ENCODE measurements around the gene ZNF709. TPM values are rescaled to one million over a fixed set of nuclear protein-coding genes. Genes with fewer than 3 reads are reported as not detected.
A peak's percentile ranks its signal among the peaks of the same experiment; 100 is the strongest.
"Not testable (repeated sequence)": the region's sequence is repeated elsewhere in the genome, so short reads cannot be mapped to it uniquely, and the experiment has no call there.

ZNF709 gene
- total RNA-seq, result 1 to 10 TPM; 1.4 to 1.9 TPM

GRCh38 chr19:12484371-12485051 is at the start of gene ZNF709:
Gene ZNF709 (minus strand): TSS chr19:12484816. CDS start chr19:12484657, 159 bp downstream.
- Mint-ChIP-seq H3K9me3 (ENCODE audit: low read depth) (peaks cover 2% of the 10 kb centered on the region), H3K4me3 (peak within 1 kb of the TSS; percentile 90), H3K27ac (peak within 1 kb of the TSS; percentile 86), H3K4me1 (peaks cover 25% of the 10 kb centered on the region), H3K36me3 (peaks cover 10% of the 10 kb centered on the region), H3K27me3 (no peaks in the 10 kb centered on the region)
- peak; percentile 92 for DNase-seq
- CTCF ChIA-PET, result interaction anchor here (1.4 to 2.1 kb wide), 2 partner anchors 11 to 30 kb away, joined by 3 to 10 read pairs; no protein-coding TSS in a partner anchor
- ATAC-seq, result peak; percentile 100

GRCh38 chr19:12527034-12527836 is 42.6 kb upstream of the ZNF709 start:
- Mint-ChIP-seq H3K4me3 (no peak overlapping the region), H3K9me3 (ENCODE audit: low read depth) (peaks cover 58% of the 10 kb centered on the region), H3K4me1 (no peaks in the 10 kb centered on the region), H3K27ac (no peak overlapping the region), H3K36me3 (peaks cover 86% of the 10 kb centered on the region), H3K27me3 (no peaks in the 10 kb centered on the region)
- CTCF ChIA-PET, result no interaction called here
- DNase-seq, result no peak
- ATAC-seq, result no peak

DNA sequence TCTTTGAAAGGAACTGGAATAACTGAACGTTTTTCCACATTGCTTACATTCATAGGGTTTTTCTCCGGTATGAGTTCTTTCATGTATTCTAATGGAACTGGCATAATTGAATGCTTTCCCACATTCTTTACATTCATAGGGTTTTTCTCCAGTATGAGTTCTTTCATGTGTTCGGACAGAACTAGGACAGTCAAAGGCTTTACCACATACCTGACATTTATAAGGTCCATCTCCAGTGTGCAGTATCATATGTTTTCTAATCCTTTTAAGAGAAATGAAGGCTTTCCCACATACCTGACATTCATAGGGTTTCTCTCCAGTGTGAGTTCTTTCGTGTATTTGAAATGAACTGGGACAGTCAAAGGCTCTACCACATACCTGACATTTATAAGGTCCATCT is 41.9 kb upstream of the ZNF709 start:
- Mint-ChIP-seq H3K4me3 (no peak overlapping the region), H3K9me3 (ENCODE audit: low read depth) (peaks cover 59% of the 10 kb centered on the region), H3K27me3 (no peaks in the 10 kb centered on the region), H3K4me1 (no peaks in the 10 kb centered on the region), H3K36me3 (peaks cover 83% of the 10 kb centered on the region), H3K27ac (no peak overlapping the region)
- DNase-seq (no peak), ATAC-seq (no peak)
- CTCF ChIA-PET, result no interaction called here

DNA sequence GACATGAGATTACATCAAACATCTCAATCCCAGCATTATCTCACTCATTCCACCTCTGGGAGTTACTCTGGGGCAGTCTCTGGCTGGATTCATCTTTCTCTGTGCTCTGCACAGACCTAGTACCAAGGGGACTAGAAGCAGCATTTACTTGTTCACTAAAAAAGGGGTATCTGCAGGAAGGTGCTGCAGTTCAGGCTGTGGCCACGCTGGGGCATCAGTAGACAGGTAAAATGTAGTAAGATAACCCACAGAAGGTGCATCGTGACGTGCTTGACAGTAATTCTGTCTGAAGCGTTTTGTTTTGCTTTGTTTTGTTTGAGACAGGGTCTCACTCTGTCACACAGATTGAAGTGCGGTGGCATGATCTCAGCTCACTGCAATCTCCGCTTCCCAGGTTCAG is 37.4 kb upstream of the ZNF709 start:
- H3K27ac Mint-ChIP-seq, result no peak overlapping the region
- H3K27me3 Mint-ChIP-seq, result no peaks in the 10 kb centered on the region
- H3K36me3 Mint-ChIP-seq, result peaks cover 60% of the 10 kb centered on the region
- H3K4me3 Mint-ChIP-seq, result no peak overlapping the region
- H3K4me1 Mint-ChIP-seq, result no peaks in the 10 kb centered on the region
- DNase-seq, result no peak
- H3K9me3 Mint-ChIP-seq (ENCODE audit: low read depth), result peaks cover 54% of the 10 kb centered on the region
- ATAC-seq, result no peak
- CTCF ChIA-PET, result no interaction called here

GRCh38 chr19:12513531-12514061 is 29.0 kb upstream of the ZNF709 start:
- Mint-ChIP-seq H3K4me3 (no peak overlapping the region), H3K27ac (no peak overlapping the region), H3K36me3 (peaks cover 21% of the 10 kb centered on the region), H3K9me3 (ENCODE audit: low read depth) (peaks cover 28% of the 10 kb centered on the region), H3K27me3 (no peaks in the 10 kb centered on the region), H3K4me1 (no peaks in the 10 kb centered on the region)
- DNase-seq (no peak), ATAC-seq (no peak)
- CTCF ChIA-PET, result interaction anchor here (0.6 to 1.4 kb wide), 2 partner anchors 17 to 928 kb away, joined by 3 to 4 read pairs; no protein-coding TSS in a partner anchor

DNA sequence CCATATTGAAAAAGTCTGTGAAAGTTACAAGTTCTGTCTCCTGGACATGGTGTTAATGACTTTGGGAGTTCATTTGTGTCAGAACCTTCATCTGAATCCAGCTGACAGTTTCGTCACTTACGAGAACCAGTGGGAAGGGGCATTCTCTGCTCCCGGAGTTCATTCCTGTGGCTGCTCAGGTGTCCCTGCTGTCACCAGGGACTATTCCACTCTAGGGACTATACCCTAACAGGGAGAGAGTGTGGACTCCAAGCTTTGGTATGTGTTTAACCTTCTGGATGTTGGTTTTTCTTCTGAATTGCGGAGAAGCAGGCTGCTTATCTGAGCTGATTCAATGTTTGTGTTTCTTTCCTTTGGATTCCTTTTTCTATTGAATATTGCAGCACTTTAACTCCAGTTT is 12.4 kb upstream of the ZNF709 start:
- Mint-ChIP-seq H3K9me3 (ENCODE audit: low read depth) (peaks cover 5% of the 10 kb centered on the region), H3K27me3 (no peaks in the 10 kb centered on the region), H3K4me1 (peaks cover 14% of the 10 kb centered on the region), H3K27ac (no peak overlapping the region), H3K4me3 (no peak overlapping the region), H3K36me3 (peaks cover 7% of the 10 kb centered on the region)
- CTCF ChIA-PET, result interaction anchor here (1.2 to 2.7 kb wide), 4 partner anchors 17 to 533 kb away, joined by 3 to 8 read pairs (median 4); partner anchors contain the start of gene ZNF763
- no peak for DNase-seq
- no peak for ATAC-seq

GRCh38 chr19:12496480-12496879 is 11.9 kb upstream of the ZNF709 start:
- H3K36me3 Mint-ChIP-seq, result peaks cover 7% of the 10 kb centered on the region
- peaks cover 14% of the 10 kb centered on the region for H3K4me1 Mint-ChIP-seq
- CTCF ChIA-PET, result interaction anchor here (1.1 to 2.7 kb wide), 8 partner anchors 12 to 532 kb away, joined by 3 to 10 read pairs (median 4); partner anchors contain the start of genes ZNF20, ZNF442, ZNF443 and ZNF709
- H3K4me3 Mint-ChIP-seq, result no peak overlapping the region
- no peak for ATAC-seq
- H3K9me3 Mint-ChIP-seq (ENCODE audit: low read depth), result peaks cover 5% of the 10 kb centered on the region
- no peak overlapping the region for H3K27ac Mint-ChIP-seq
- DNase-seq, result no peak
- no peaks in the 10 kb centered on the region for H3K27me3 Mint-ChIP-seq

DNA sequence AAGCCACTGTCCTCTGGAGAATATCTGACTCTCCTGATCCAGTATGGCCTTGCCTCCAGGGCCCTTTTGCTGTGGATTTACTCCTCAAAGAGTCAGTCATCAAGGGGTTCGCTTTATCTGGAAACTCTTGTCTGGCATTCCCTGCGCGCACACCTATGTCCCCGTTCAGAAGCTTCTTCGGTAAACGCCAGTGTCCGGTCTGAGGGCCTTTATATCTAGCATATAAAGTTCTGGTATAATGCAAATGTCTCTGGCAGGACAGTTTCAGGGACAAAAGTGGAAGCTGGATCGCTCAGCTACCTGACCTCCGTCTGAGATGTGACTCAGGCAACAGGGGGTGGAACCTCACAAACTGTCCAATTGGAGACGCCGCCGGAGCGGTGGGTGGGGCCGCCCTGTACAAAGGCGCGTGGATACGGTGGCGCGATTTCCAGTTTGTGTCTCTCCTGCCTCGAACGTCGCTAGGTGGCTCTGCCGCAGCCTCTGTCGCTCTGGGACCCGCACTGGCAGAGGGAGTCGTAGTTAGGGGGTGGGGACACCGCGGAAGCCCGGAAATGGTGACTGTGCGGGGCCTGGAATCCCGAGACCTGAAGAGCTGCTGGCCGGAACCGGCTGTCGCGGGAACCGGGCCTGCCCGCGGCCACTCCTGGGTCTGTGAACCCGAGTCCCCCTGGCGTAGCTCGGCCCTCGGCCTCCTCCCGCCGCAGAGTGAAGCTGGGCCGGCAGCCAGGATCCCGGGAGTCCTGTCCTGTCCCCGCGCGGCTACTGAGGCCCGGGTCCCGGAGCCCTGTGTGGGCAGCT is 10.6 kb upstream of the ZNF709 start:
- peak overlapping the region; percentile 79 for H3K4me3 Mint-ChIP-seq
- no peaks in the 10 kb centered on the region for H3K27me3 Mint-ChIP-seq
- CTCF ChIA-PET, result interaction anchor here (0.7 to 2.7 kb wide), 16 partner anchors 11 to 531 kb away, joined by 3 to 10 read pairs (median 4); partner anchors contain the start of genes TRIR, ZNF20, ZNF442 and ZNF443
- DNase-seq, result peak; percentile 96
- peaks cover 5% of the 10 kb centered on the region for H3K9me3 Mint-ChIP-seq (ENCODE audit: low read depth)
- peak overlapping the region; percentile 85 for H3K27ac Mint-ChIP-seq
- peak; percentile 100 for ATAC-seq
- H3K4me1 Mint-ChIP-seq, result peaks cover 14% of the 10 kb centered on the region
- peaks cover 7% of the 10 kb centered on the region for H3K36me3 Mint-ChIP-seq

- CTCF ChIA-PET, result interaction anchor here (0.7 to 1.9 kb wide), 7 partner anchors 10 to 433 kb away, joined by 3 to 10 read pairs (median 3); partner anchors contain the start of genes TRIR, ZNF563 and ZNF709
- peaks cover 7% of the 10 kb centered on the region for H3K36me3 Mint-ChIP-seq
- ATAC-seq (no peak), DNase-seq (no peak)
- H3K9me3 Mint-ChIP-seq (ENCODE audit: low read depth), result peaks cover 5% of the 10 kb centered on the region
- H3K27me3 Mint-ChIP-seq, result no peaks in the 10 kb centered on the region
- H3K4me1 Mint-ChIP-seq, result peaks cover 14% of the 10 kb centered on the region
- no peak overlapping the region for H3K27ac Mint-ChIP-seq
- no peak overlapping the region for H3K4me3 Mint-ChIP-seq
Measured at GRCh38 chr19:12494260-12494860, 9.7 kb upstream of the ZNF709 start.

- H3K36me3 Mint-ChIP-seq; ATAC-seq; H3K27ac Mint-ChIP-seq; DNase-seq; H3K27me3 Mint-ChIP-seq; CTCF ChIA-PET; H3K4me3 Mint-ChIP-seq; H3K9me3 Mint-ChIP-seq (ENCODE audit: low read depth): not testable (repeated sequence)
- peaks cover 25% of the 10 kb centered on the region for H3K4me1 Mint-ChIP-seq
Measured at GRCh38 chr19:12486265-12486783, 1.7 kb upstream of the ZNF709 start.

- no peak for DNase-seq
- ATAC-seq, result no peak
- CTCF ChIA-PET, result no interaction called here
- peaks cover 2% of the 10 kb centered on the region for H3K9me3 Mint-ChIP-seq (ENCODE audit: low read depth)
- peak overlapping the region; percentile 90 for H3K4me3 Mint-ChIP-seq
- H3K36me3 Mint-ChIP-seq, result peaks cover 7% of the 10 kb centered on the region
- no peaks in the 10 kb centered on the region for H3K27me3 Mint-ChIP-seq
- no peak overlapping the region for H3K27ac Mint-ChIP-seq
- H3K4me1 Mint-ChIP-seq, result peaks cover 25% of the 10 kb centered on the region
Measured at GRCh38 chr19:12485571-12485970, 955 bp upstream of the ZNF709 start.

DNA sequence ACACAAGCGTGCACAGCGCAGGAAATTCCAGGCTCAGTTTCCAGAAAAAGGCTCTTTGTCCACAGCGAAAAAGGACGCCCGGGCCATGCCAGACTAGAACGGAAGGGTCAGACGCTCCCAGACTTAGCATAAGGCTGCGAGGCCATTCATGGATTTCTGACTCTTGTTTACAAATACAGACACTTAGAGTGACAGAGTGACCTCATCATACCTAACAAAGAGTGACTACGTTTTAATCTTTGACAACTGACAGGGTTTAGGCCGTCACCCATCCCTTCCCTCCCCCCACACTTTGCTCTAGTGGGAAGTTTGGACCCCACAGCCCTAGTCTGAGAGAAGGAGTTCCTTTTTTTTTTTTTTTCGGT is 418 bp upstream of the ZNF709 start:
- no peak for DNase-seq
- Mint-ChIP-seq H3K27ac (peak overlapping the region; percentile 86), H3K9me3 (ENCODE audit: low read depth) (peaks cover 2% of the 10 kb centered on the region), H3K27me3 (no peaks in the 10 kb centered on the region), H3K4me1 (peaks cover 25% of the 10 kb centered on the region), H3K4me3 (peak overlapping the region; percentile 90), H3K36me3 (peaks cover 7% of the 10 kb centered on the region)
- CTCF ChIA-PET, result interaction anchor here (2.1 kb wide), 1 partner anchor 10 kb away, joined by 10 read pairs; no protein-coding TSS in a partner anchor
- peak; percentile 9 for ATAC-seq
